Non-pigmented ciliary epithelial cell (primary cell): ENCODE measurements around the gene MAP3K19.

Experiments used
- DNase-seq: peaks from one replicate; pipeline ENCODE4 v3.0.0-alpha.2; 2010; ENCODE audit warnings: low read depth

Gene MAP3K19

DNA sequence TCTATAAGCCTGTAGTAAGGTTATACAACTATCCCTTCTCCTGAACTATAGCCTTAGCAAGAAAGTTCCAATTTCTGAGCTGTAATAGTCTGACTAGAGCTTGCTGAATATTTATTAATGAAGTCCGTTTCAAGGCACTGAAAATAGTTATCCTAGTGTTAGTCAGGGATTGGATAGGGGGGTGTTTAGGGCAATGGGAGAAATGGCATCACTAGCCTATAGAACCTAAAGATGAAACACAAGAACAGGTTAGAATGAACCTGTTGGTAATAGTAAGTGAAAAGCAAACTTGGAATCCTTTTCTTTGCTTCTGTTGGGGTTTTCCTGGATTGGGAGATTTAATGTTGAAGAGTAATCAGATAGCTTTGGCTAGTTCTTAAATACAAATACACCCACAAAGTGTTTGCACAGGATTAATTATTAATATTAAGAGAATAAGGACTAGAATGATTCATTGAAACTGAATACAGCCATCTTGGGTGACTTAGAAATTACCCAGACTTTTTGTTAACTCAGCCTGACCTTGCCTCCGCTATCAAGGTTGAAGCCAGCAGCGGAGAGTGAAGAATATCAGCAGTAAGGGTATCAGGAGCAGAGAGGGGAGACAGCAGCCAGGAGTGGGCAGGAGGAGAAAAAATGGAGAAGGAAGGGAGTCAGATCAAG lies 114.3 kb downstream of the MAP3K19 start:
- no peak for DNase-seq

DNA sequence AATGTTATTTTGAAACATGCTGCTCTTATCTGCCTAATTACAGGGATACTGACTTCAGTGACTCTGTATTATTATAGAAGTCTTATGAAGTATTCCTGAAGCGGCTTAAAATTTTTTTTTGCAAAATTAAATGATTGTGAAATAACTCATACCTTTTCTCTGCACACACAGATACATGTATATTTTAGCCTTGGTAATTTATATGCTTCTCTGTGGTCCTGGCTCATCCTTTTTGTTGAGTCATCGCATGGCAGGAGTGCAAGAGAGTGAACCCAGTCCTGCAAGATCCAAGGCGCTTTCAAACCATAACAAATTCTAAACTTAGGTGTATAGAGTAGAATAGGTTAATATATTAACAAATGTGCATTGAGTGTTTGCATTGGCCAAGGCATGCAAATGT lies 120.1 kb downstream of the MAP3K19 start:
- no peak for DNase-seq

DNA sequence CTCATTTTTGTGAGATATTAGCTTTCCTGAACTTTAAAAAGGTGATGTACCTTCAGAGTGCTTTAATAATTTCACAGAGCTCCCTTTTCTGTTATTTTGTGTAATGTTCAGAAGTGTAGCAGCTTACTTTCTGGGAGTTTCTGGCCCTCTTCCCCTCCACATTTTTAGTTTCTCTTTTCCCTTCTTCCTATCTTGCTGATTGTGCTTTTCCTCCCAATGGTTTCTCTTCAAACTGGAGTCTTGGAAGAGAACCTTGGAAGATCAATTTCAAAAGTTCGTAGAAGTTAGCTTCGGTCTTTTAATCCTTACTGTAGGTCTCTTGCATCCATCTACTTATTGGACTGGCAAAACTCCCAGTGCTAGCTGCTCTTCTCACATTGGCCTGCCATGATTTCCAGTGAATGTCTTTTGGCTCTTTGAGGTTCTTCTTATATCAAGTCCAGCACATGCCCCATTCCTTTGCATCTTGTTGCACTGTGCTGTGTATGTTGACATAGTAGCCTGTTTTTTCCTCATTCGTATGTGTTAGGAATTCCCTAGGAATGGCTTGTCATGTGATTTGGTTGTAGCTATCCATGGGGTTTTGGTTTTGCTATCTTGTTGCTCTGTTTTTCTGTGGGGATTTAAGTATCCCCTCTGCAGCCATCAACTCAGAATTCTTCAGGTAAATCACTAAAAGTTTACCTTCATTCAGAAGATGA lies 120.9 kb downstream of the MAP3K19 start:
- DNase-seq: no peak

DNA sequence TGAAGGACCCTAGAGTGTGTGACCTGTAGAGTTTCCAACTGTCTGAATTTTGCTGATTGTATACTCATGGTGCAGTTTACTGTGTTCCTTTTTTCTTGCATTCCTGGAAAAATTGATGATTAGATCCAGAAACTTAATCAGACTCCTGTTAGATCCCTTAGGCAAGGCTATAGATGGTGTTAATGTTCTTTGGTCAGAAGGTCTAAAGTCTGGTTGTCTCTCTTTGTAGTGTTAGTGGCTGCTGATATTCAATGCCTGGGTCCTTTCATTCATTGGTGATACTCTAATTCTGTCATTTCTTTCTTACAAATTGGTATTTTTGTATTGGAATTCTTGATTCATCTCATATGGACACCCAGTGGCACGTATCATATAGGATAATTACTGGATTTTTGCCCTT lies 122.3 kb downstream of the MAP3K19 start:
- no peak for DNase-seq

DNA sequence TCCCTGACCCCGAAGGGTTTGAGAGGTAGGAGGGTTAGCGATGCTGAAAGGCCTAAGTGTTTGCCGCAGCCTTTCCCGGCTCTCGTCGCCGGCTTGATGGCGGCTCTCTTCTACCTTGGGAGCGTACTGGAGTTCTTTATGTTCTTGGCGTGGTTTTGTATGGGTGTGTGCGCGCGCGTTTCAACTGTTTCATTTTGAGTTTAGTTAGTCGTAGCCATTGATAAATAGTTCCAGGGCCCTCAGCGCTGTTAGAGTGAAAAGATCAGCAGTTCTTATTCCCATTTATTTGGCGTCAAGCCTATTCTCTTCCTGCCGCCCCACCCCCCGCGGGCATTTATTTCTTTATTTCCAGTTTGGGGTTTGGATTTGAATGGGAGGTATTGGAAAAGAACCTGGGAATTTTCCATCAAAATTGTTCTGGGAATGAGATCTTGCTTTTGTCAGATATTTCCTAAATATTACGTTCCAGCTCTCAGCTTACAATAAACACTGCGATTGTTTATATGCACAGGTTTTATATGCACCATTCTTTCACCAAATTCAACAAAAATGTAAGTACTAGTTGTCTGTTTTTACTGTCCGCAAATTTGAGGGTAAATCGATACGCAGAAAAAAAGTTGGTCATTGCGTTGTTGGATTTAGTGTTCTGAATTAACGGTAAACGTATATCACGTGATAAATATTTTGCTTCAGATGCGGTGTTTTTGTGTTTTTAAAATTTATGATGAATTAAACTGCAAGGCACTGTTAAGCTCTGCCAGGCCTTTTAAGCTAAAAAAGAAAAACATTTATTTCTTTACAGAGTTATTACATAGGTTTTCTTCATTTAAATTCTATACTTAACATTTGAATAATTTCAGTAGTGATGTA lies 127.7 kb downstream of the MAP3K19 start:
- no peak for DNase-seq

DNA sequence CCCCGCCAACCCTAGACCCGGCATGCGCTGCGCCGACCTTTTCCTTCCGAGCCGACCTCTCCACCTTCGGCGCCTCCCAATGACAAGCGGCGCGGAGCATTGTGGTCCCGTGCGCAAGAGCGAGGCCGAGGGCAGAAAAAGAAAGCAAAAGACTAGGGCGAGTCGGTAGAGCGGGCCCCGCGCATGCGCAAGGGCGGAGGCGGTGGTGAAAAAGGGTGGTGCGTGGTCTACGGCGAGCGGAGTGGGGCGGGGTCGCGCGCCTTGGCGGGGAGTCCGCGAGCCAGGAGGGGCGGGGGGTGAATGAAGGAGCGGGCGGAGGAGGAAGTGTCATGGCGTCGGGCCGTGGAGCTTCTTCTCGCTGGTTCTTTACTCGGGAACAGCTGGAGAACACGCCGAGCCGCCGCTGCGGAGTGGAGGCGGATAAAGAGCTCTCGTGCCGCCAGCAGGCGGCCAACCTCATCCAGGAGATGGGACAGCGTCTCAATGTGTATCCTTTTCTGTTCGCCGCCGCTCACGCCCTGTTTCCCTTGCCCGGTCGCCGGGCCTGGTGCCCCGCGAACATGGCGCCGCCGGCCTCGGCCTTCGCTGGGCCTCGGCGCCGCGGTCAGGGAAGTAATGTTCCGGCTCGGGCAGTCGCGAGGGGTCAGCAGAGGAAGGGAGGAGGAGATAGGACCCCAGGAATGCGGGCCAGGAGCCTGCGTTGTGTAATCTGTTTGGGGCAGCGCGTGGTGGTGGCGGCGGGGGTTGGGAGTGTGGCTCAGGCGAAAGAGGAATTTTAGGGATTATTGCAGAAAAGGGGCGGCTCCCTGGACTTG lies 128.5 kb downstream of the MAP3K19 start, which contains the start of gene CCNT2:
TSS of gene CCNT2 (plus strand) at position 297 of the 815 bp plus-strand sequence. CDS start at position 330, 33 bp downstream.
- DNase-seq: peak; percentile 91

DNA sequence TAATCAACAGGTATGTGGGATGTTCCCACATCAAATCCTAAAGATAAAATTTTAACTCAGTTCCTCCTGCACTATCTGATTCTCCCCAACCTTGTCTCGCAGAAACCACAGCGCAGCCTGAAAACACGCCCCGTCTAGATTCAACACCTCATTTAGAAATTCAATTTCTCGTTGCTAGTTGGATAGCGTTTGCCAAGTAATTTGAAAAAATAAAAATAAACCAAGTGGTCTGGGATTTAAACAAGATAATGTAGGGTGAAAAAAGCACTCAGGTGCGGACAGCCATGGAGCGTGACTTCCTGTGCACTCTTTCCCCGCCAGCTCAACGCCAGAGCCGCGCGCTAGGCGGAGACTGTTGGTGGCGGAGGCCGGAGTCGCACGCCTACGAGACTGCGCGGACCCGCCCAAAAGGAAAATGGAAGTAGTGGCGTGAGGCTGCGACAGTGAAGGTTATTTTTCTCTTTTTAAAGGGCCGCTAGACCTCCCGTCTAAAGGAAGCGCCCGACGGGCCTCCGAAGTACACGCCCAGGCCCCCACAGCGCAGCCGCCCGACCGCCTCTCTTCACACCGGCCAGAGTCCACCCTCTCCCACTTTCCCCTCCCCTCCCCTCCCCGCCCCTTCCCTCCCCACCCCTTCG lies 129.2 kb downstream of the MAP3K19 start:
- no peak for DNase-seq

DNA sequence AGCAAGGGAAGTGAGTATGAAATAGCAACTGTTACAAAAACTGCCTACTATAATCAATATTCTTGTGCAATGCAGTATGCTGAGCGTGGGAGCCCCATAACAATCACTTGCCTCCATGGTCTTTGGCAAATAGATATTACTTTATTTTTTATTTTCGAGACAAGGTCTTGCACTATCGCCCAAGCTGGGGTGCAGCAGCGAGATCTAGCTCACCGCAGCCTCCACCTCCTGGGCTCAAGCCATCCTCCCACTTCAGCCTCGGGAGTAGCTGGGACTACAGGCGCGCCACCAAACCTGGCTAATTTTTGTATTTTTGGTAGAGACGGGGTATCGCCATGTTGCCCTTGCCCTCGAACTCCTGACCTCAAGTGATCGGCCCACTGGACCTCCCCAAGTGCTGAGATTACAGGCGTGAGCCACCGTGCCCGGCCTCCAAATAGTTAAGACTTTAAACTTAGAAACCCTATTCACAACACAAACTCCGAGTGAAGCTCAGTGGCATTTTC lies 129.8 kb downstream of the MAP3K19 start:
- DNase-seq: no peak
